GM20000 (cell line): ENCODE results near the gene ENPP7.

Experiments
- DNase-seq: peaks from one replicate; pipeline ENCODE4 v3.0.0; 2012; ENCODE audit warnings: low spot score
- CTCF ChIP-seq: IDR thresholded peaks from 2 replicates; pipeline ENCODE4 v1.5.1; 2012; ENCODE audit warnings: mild to moderate bottlenecking, control low read depth; ENCODE audit errors: extremely low read depth, missing control alignments

The ENPP7 gene

GRCh38 chr17:79715098-79715942, 15.4 kb upstream of the ENPP7 start:
- no peak for TF ChIP-seq CTCF
- DNase-seq, result no peak

GRCh38 chr17:79715943-79716797, 14.6 kb upstream of the ENPP7 start:
- no peak for TF ChIP-seq CTCF
- DNase-seq, result no peak

- TF ChIP-seq CTCF, result no peak
- DNase-seq, result no peak
Observed at GRCh38 chr17:79720705-79721292, 9.9 kb upstream of the ENPP7 start.

- no peak for DNase-seq
Observed at GRCh38 chr17:79721993-79722671, 8.6 kb upstream of the ENPP7 start.

GRCh38 chr17:79722787-79723186, 8.0 kb upstream of the ENPP7 start:
- no peak for TF ChIP-seq CTCF

More at GRCh38 chr17:79721993-79722671, 8.6 kb upstream of the ENPP7 start:
- no peak for TF ChIP-seq CTCF

GRCh38 chr17:79728169-79728907, 2.4 kb upstream of the ENPP7 start:
- no peak for TF ChIP-seq CTCF
- DNase-seq, result peak; percentile 93

More at GRCh38 chr17:79722787-79723186, 8.0 kb upstream of the ENPP7 start:
- DNase-seq, result no peak
